Tibial artery (tissue), 4 donors: ENCODE results near the gene FASLG.
"Not testable (repeated sequence)": the region's sequence is repeated elsewhere in the genome, so short reads cannot be mapped to it uniquely, and the experiment has no call there.

Experiments
- DNase-seq, 2 donors: peaks; one replicate each; pipeline ENCODE4 v3.0.0-alpha.2; 2019
- H3K27ac ChIP-seq, 2 donors: fragments of 200-600 bp; sonication (generic) in 1 of 2; 1 replicate in 1 of 2; 2 replicates in 1 of 2; pipeline ENCODE4 v1.5.1; 2018 to 2019; ENCODE audit warnings: mild to moderate bottlenecking in 1 of 2
- H3K27me3 ChIP-seq, 2 donors: fragments of 200-600 bp; sonication (generic) in 1 of 2; one replicate each; pipeline versions ENCODE4 v1.5.1 to v1.6.0; 2016 to 2019
- H3K36me3 ChIP-seq, 3 donors: fragments of 200-600 bp; sonication (generic) in 2 of 3; one replicate each; pipeline ENCODE4 v1.5.1; 2016 to 2019; ENCODE audit warnings: mild to moderate bottlenecking in 2 of 3
- H3K4me1 ChIP-seq, 4 donors: fragments of 200-600 bp; sonication (generic) in 2 of 4; 1 replicate in 3 of 4; 2 replicates in 1 of 4; pipeline ENCODE4 v1.5.1; 2016 to 2019
- H3K4me3 ChIP-seq, 2 donors: fragments of 200-600 bp; sonication (generic) in 1 of 2; 1 replicate in 1 of 2; 2 replicates in 1 of 2; pipeline ENCODE4 v1.5.1; 2018 to 2019; ENCODE audit warnings: mild to moderate bottlenecking in 2 of 2
- H3K9me3 ChIP-seq, 3 donors: fragments of 200-600 bp; sonication (generic) in 1 of 3; one replicate each; pipeline ENCODE4 v1.5.1; 2016 to 2019
- intact Hi-C: fragments of 100-400 bp; cut with DNase I; formaldehyde crosslinking; loops from one replicate; pipeline ENCODE4 v1.15.0; 2023; ENCODE audit warnings: low total_unique reads
- TF ChIP-seq, protein P1 (sequence below), 2 experiments: fragments of 200-600 bp in 1 of 2; fragments of 450-650 bp in 1 of 2; IDR thresholded peaks; one replicate each; pipeline ENCODE4 v1.5.1; 2017 to 2019; ENCODE audit warnings: antibody characterized with exemption in 2 of 2, mild to moderate bottlenecking in 1 of 2, moderate library complexity in 1 of 2

Gene FASLG

DNA sequence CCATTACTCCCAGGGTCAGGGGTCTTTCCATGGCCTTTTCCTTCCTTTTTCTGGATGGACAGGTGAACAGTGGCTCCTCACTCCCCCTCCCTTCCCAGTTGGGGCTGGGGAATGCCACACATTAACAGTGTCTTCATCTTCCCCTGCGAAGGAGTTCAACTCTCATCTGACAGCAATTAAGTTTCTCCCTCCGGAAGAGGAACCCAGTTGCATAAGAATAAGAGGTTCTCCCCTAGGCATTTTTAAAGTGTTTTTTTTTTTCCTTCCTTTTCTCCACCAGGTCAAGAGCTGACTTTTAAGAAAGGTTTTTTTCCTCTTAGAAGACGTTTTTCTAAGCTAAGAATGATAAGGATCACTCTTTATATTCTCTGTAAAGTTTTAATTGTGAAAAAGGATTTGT is 42.3 kb upstream of the FASLG start:
- Histone ChIP-seq H3K27ac (no peak overlapping the region), H3K27me3 (no peaks in the 10 kb centered on the region), H3K9me3 (peaks cover 0 to 19% (median 18%) of the 10 kb centered on the region in 3 donors), H3K4me1 (no peaks in the 10 kb centered on the region), H3K4me3 (no peak overlapping the region), H3K36me3 (peaks cover 0 to 8% (median 0%) of the 10 kb centered on the region in 3 donors)
- TF ChIP-seq, protein P1, sequence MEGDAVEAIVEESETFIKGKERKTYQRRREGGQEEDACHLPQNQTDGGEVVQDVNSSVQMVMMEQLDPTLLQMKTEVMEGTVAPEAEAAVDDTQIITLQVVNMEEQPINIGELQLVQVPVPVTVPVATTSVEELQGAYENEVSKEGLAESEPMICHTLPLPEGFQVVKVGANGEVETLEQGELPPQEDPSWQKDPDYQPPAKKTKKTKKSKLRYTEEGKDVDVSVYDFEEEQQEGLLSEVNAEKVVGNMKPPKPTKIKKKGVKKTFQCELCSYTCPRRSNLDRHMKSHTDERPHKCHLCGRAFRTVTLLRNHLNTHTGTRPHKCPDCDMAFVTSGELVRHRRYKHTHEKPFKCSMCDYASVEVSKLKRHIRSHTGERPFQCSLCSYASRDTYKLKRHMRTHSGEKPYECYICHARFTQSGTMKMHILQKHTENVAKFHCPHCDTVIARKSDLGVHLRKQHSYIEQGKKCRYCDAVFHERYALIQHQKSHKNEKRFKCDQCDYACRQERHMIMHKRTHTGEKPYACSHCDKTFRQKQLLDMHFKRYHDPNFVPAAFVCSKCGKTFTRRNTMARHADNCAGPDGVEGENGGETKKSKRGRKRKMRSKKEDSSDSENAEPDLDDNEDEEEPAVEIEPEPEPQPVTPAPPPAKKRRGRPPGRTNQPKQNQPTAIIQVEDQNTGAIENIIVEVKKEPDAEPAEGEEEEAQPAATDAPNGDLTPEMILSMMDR (IDR thresholded peaks at IDR 0.05) = no peak
- DNase-seq = no peak
- intact Hi-C loops = no loop called here

GRCh38 chr1:172620603-172621002 is 38.3 kb upstream of the FASLG start:
- DNase-seq, H3K27ac ChIP-seq, H3K27me3 ChIP-seq, H3K4me1 ChIP-seq, H3K4me3 ChIP-seq, H3K36me3 ChIP-seq, intact Hi-C loops: not testable (repeated sequence)
- peaks cover 0 to 19% (median 19%) of the 10 kb centered on the region in 3 donors for H3K9me3 ChIP-seq

GRCh38 chr1:172622541-172622940 is 36.4 kb upstream of the FASLG start:
- intact Hi-C loops = no loop called here
- Histone ChIP-seq H3K4me1 (no peaks in the 10 kb centered on the region), H3K4me3 (no peak overlapping the region), H3K27ac (no peak overlapping the region), H3K27me3 (no peaks in the 10 kb centered on the region), H3K9me3 (peaks cover 0 to 19% (median 19%) of the 10 kb centered on the region in 3 donors), H3K36me3 (no peaks in the 10 kb centered on the region)
- TF ChIP-seq, protein P1 (IDR thresholded peaks at IDR 0.05) = no peak
- no peak for DNase-seq

DNA sequence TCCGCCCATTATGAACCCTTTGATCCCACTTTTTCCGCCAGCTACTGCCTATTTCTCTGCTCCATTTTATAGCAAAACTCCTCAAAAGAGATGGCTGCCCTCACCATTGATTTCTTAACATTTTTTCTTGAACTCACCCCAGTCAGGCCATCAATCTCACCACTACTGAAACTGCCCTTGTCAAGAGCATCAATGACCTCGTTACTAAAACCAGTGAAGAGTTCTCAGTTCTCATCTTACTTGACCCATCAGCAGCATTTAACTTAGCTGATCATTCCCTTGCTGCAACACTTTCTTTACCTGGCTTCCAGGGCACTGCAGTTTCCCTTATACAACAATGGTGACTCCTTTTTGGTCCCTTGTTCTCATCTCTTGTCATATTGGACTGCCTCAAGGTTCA is 35.2 kb upstream of the FASLG start:
- H3K9me3 ChIP-seq = peaks cover 0 to 19% (median 15%) of the 10 kb centered on the region in 3 donors
- H3K27me3 ChIP-seq = no peaks in the 10 kb centered on the region
- no peaks in the 10 kb centered on the region for H3K4me1 ChIP-seq
- no peak for DNase-seq
- H3K36me3 ChIP-seq = no peaks in the 10 kb centered on the region
- intact Hi-C loops = no loop called here
- no peak overlapping the region for H3K4me3 ChIP-seq
- TF ChIP-seq, protein P1 (IDR thresholded peaks at IDR 0.05) = no peak
- H3K27ac ChIP-seq = no peak overlapping the region

GRCh38 chr1:172626845-172627244 is 32.1 kb upstream of the FASLG start:
- no peaks in the 10 kb centered on the region for H3K27me3 ChIP-seq
- TF ChIP-seq, protein P1 (IDR thresholded peaks at IDR 0.05) = no peak
- peaks cover 0 to 6% (median 0%) of the 10 kb centered on the region in 3 donors for H3K9me3 ChIP-seq
- no peaks in the 10 kb centered on the region for H3K4me1 ChIP-seq
- no peaks in the 10 kb centered on the region for H3K36me3 ChIP-seq
- intact Hi-C loops = no loop called here
- no peak overlapping the region for H3K4me3 ChIP-seq
- no peak for DNase-seq
- no peak overlapping the region for H3K27ac ChIP-seq

GRCh38 chr1:172627702-172628101 is 31.2 kb upstream of the FASLG start:
- H3K9me3 ChIP-seq = peaks cover 0 to 10% (median 0%) of the 10 kb centered on the region in 3 donors
- intact Hi-C loops = no loop called here
- H3K4me3 ChIP-seq = no peak overlapping the region
- no peak overlapping the region for H3K27ac ChIP-seq
- no peak for DNase-seq
- no peaks in the 10 kb centered on the region for H3K27me3 ChIP-seq
- H3K4me1 ChIP-seq = no peaks in the 10 kb centered on the region
- H3K36me3 ChIP-seq = no peaks in the 10 kb centered on the region
- TF ChIP-seq, protein P1 (IDR thresholded peaks at IDR 0.05) = no peak
